ENCODE results near the gene TRPT1. TPM values are rescaled to one million over a fixed set of nuclear protein-coding genes. Genes with fewer than 3 reads are reported as not detected.

The TRPT1 gene
- total and polyA plus RNA-seq, 9 of the 15 experiments (the other 6 are each of a cell fraction or from before 2014, with no cell fraction given): 4.6 to 41.7 (median 23.1) TPM

- TF ChIP-seq DEAF1 (CRISPR knock-in tag; IDR thresholded peaks at IDR 0.05) (no peak), PTTG1 (tag; IDR thresholded peaks at IDR 0.05; ENCODE audit: low read depth) (no peak), GTF2B (IDR thresholded peaks at IDR 0.05; ENCODE audit: extremely low read depth, insufficient read length) (no peak), ILK (tag; IDR thresholded peaks at IDR 0.05; ENCODE audit: borderline replicate concordance, low read depth) (no peak), ZHX1 (conservative IDR thresholded peaks at IDR 0.05; ENCODE audit: low read length) (no peak), FOXK1 (CRISPR knock-in tag; IDR thresholded peaks at IDR 0.05; ENCODE audit: borderline replicate concordance) (no peak; the same call in 1 of the 2 replicates), ZNF655 (CRISPR knock-in tag; IDR thresholded peaks at IDR 0.05) (no peak), DACH1 (IDR thresholded peaks at IDR 0.05; ENCODE audit: partially characterized antibody) (peak; percentile 90), ZNF589 (CRISPR knock-in tag; IDR thresholded peaks at IDR 0.05; ENCODE audit: low read depth) (peak; percentile 79; the same call in 1 of the 2 replicates), GTF2F1 (IDR thresholded peaks at IDR 0.05; ENCODE audit: low read depth, low read length) (no peak), THAP12 (CRISPR knock-in tag; IDR thresholded peaks at IDR 0.05) (no peak), ZNF253 (CRISPR knock-in tag; conservative IDR thresholded peaks at IDR 0.05) (no peak), DDX20 (tag; IDR thresholded peaks at IDR 0.05; ENCODE audit: low read depth) (no peak), POLR3G (IDR thresholded peaks at IDR 0.05; ENCODE audit: extremely low read depth, insufficient read length, insufficient replicate concordance) (no peak), RFX1 (IDR thresholded peaks at IDR 0.05) (no peak), CEBPB (tag; IDR thresholded peaks at IDR 0.05) (no peak)
These were observed 18.5 kb downstream of the TRPT1 start (continued) for GRCh38 chr11:64207256-64208085.
